GM19468 (cell line): Measurements from ENCODE around the gene MIEF1.

ENCODE experiments used
- ATAC-seq: cut with Tn5 transposase; IDR thresholded peaks from one replicate; pipeline ENCODE4 v1.9.1; 2021; ENCODE audit warnings: mild to moderate bottlenecking, moderate library complexity, moderate number of reproducible peaks; ENCODE audit not compliant: unreplicated experiment; ENCODE audit errors: extremely low read depth

Gene MIEF1

GRCh38 chr22:39554151-39554550 is 52.1 kb downstream of the MIEF1 start:
- ATAC-seq, result no peak

- ATAC-seq, result no peak
Measured at GRCh38 chr22:39556970-39557841, 55.1 kb downstream of the MIEF1 start.

DNA sequence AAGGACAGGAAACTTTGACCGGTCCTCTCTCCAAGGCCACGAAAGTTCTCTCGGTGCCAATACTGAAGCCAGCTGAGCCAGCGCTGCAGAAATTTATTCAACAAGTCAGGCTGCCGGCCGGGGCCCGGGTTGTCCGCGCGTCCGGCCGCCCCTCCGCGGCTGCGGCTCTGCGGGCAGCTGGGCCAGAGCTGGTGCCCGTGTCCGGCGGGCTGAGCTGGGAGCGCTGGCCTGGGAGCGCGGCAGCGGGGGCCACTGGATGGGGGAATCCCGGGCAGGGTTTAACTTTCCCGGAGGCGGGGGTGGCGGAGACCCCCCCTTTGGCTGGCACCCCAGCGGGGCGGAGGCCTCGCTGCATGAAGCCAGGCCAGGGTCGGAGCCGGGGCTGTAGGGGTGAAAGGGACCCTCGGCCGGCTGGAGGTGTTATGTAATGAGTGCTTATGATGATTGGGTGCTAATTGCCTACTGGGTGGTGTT is 56.2 kb downstream of the MIEF1 start:
- no peak for ATAC-seq

DNA sequence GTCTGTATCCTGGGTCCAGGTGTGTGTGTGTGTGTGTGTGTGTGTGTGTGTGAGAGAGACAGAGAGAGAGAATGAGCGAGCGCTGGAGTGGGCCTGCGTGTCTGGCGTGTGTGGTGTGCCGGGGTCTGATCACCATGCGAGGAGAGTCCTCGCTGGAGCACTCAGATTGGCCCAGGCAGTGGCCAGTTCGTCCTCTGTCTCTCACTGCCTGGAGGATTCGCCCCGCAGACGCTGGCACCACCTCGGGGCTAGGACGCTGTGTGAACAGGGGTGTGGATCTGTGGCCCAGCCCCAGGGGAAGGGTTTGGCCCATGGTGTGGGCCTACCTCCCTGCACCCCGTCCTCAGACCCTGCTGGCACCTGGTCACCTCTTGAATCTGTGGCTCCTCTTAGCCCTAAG is 56.9 kb downstream of the MIEF1 start:
- no peak for ATAC-seq

DNA sequence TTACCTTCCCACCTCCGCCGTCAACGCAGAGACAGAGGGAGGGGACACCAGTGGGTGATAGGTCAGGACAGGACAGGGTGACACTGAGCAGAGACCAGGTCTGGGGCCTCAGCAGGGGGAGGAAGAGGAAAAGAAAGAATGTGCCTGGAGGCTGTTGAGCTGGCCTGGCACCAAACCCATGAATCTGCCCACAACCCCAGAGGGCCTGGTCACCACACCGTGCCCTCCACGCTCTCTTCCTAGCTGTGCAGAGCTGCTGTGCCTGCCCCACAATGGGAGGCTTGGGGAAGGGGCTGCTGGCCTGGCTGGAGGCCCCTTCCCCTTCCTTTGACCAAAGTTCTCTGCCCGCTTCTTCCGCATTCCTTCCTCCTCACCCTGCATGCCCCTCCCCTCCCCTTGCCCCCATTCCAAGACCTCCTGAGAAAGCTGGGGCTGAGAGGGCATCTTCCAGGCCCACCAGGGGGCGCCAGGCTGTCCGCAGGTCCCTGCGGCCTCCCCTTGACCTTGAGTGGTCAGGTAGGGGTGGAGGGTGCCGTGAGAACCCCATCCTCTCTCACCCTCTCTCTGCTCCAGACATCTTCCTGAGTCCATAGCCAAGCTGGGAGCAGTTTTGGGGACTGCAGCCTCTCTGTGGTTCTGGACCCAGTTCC is 57.5 kb downstream of the MIEF1 start:
- no peak for ATAC-seq

- ATAC-seq, result no peak
Measured at GRCh38 chr22:39560127-39560526, 58.0 kb downstream of the MIEF1 start.

- no peak for ATAC-seq
Measured at GRCh38 chr22:39562839-39563489, 60.9 kb downstream of the MIEF1 start.

GRCh38 chr22:39563571-39564428 is 61.7 kb downstream of the MIEF1 start:
- ATAC-seq, result no peak

- no peak for ATAC-seq
Measured at GRCh38 chr22:39565414-39565944, 63.4 kb downstream of the MIEF1 start.

DNA sequence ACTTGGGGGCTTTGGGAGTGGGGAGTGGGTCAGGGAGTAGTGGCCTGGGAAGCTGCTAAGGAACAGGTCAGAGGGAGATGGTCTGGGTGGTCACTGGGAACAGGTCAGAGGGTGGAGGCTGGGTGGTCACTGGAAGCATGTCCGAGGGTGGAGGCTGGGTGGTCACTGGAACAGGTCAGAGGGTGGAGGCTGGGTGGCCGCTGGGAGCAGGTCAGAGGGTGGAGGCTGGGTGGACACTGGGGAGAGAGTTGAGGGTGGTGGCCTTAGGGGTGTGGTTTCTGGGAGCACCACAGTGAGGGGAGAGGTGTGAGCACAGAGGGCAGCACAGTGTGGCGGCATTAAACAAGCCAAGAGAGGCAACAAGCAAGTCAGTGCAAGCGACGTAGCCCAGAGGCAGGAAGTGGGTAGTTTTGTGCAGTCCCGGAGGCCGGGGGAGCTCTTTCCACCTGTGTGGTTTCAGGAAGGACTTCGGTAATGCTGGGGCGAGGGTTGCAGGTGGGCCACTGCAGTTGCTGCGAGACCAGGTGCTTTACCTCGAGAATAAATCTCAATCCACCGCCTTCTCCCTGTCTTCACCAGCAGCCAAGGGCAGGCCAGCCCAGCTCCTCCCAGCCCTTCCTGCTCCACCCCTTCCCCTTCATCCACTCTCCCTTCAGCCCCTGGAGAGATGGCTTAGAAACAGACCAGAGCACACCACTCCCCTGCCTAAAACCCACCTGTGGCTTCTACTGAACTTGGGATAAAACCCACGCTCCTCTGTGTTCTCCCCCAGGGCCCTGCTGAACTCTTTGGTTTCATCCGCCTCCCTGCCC is 65.3 kb downstream of the MIEF1 start:
- ATAC-seq, result no peak
